ENCODE measurements around the gene HSPA9. TPM values are rescaled to one million over a fixed set of nuclear protein-coding genes. Genes with fewer than 3 reads are reported as not detected.
A peak's percentile ranks its signal among the peaks of the same experiment; 100 is the strongest.

The HSPA9 gene
- total and polyA plus RNA-seq, 9 of the 15 experiments (the other 6 are each of a cell fraction or from before 2014, with no cell fraction given): 195 to 583 (median 514) TPM

- TF ChIP-seq, protein P1, sequence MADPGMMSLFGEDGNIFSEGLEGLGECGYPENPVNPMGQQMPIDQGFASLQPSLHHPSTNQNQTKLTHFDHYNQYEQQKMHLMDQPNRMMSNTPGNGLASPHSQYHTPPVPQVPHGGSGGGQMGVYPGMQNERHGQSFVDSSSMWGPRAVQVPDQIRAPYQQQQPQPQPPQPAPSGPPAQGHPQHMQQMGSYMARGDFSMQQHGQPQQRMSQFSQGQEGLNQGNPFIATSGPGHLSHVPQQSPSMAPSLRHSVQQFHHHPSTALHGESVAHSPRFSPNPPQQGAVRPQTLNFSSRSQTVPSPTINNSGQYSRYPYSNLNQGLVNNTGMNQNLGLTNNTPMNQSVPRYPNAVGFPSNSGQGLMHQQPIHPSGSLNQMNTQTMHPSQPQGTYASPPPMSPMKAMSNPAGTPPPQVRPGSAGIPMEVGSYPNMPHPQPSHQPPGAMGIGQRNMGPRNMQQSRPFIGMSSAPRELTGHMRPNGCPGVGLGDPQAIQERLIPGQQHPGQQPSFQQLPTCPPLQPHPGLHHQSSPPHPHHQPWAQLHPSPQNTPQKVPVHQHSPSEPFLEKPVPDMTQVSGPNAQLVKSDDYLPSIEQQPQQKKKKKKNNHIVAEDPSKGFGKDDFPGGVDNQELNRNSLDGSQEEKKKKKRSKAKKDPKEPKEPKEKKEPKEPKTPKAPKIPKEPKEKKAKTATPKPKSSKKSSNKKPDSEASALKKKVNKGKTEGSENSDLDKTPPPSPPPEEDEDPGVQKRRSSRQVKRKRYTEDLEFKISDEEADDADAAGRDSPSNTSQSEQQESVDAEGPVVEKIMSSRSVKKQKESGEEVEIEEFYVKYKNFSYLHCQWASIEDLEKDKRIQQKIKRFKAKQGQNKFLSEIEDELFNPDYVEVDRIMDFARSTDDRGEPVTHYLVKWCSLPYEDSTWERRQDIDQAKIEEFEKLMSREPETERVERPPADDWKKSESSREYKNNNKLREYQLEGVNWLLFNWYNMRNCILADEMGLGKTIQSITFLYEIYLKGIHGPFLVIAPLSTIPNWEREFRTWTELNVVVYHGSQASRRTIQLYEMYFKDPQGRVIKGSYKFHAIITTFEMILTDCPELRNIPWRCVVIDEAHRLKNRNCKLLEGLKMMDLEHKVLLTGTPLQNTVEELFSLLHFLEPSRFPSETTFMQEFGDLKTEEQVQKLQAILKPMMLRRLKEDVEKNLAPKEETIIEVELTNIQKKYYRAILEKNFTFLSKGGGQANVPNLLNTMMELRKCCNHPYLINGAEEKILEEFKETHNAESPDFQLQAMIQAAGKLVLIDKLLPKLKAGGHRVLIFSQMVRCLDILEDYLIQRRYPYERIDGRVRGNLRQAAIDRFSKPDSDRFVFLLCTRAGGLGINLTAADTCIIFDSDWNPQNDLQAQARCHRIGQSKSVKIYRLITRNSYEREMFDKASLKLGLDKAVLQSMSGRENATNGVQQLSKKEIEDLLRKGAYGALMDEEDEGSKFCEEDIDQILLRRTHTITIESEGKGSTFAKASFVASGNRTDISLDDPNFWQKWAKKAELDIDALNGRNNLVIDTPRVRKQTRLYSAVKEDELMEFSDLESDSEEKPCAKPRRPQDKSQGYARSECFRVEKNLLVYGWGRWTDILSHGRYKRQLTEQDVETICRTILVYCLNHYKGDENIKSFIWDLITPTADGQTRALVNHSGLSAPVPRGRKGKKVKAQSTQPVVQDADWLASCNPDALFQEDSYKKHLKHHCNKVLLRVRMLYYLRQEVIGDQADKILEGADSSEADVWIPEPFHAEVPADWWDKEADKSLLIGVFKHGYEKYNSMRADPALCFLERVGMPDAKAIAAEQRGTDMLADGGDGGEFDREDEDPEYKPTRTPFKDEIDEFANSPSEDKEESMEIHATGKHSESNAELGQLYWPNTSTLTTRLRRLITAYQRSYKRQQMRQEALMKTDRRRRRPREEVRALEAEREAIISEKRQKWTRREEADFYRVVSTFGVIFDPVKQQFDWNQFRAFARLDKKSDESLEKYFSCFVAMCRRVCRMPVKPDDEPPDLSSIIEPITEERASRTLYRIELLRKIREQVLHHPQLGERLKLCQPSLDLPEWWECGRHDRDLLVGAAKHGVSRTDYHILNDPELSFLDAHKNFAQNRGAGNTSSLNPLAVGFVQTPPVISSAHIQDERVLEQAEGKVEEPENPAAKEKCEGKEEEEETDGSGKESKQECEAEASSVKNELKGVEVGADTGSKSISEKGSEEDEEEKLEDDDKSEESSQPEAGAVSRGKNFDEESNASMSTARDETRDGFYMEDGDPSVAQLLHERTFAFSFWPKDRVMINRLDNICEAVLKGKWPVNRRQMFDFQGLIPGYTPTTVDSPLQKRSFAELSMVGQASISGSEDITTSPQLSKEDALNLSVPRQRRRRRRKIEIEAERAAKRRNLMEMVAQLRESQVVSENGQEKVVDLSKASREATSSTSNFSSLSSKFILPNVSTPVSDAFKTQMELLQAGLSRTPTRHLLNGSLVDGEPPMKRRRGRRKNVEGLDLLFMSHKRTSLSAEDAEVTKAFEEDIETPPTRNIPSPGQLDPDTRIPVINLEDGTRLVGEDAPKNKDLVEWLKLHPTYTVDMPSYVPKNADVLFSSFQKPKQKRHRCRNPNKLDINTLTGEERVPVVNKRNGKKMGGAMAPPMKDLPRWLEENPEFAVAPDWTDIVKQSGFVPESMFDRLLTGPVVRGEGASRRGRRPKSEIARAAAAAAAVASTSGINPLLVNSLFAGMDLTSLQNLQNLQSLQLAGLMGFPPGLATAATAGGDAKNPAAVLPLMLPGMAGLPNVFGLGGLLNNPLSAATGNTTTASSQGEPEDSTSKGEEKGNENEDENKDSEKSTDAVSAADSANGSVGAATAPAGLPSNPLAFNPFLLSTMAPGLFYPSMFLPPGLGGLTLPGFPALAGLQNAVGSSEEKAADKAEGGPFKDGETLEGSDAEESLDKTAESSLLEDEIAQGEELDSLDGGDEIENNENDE (IDR thresholded peaks at IDR 0.05; ENCODE audit: low read depth, low read length): no peak
- TF ChIP-seq CUX1 (CRISPR knock-in tag; IDR thresholded peaks at IDR 0.05) (no peak), ZNF282 (CRISPR knock-in tag; IDR thresholded peaks at IDR 0.05) (no peak), NCOR1 (IDR thresholded peaks at IDR 0.05) (peak; percentile 25; the same call in 1 of the 2 replicates), KLF13 (tag; IDR thresholded peaks at IDR 0.05; ENCODE audit: borderline replicate concordance, low read depth) (peak; percentile 8; the same call in 1 of the 2 replicates), CBFA2T3 (IDR thresholded peaks at IDR 0.05) (no peak), LARP7 (IDR thresholded peaks at IDR 0.05) (no peak), ATF3 (IDR thresholded peaks at IDR 0.05) (peak; percentile 94), ATF3 (CRISPR knock-in tag; conservative IDR thresholded peaks at IDR 0.05) (peak; percentile 75; the same call in 1 of the 2 replicates), FUS (optimal IDR thresholded peaks at IDR 0.05; ENCODE audit: low read depth, low read length) (no peak)
These were observed 32.1 kb downstream of the HSPA9 start, which contains the start of gene ETF1 (continued) for GRCh38 chr5:138542956-138543729.

All from K562 (cell line).